T-helper 2 cell treated with Interferon-gamma antibody and Interleukin-4, amounts not matched to agents 100 ng/mL and 5 ng/mL, for 36 hours (primary cell): ENCODE measurements around the gene FUT4. TPM values are rescaled to one million over a fixed set of nuclear protein-coding genes. Genes with fewer than 3 reads are reported as not detected.
"Not testable (repeated sequence)": the region's sequence is repeated elsewhere in the genome, so short reads cannot be mapped to it uniquely, and the experiment has no call there.

Experiments used
- intact Hi-C: fragments of 100-400 bp; cut with micrococcal nuclease; formaldehyde crosslinking; loops from one replicate; pipeline ENCODE4 v1.15.1; 2023
- total RNA-seq: library from RNA; stranded (reverse); gene quantifications from 2 replicates; pipeline ENCODE4 v1.2.3, GENCODE V29; 2022

The FUT4 gene
- total RNA-seq, 1 donor from 2014 or later, result 8.7 TPM

GRCh38 chr11:94563176-94563847, 19.6 kb downstream of the FUT4 start:
- intact Hi-C loops, result no loop called here

DNA sequence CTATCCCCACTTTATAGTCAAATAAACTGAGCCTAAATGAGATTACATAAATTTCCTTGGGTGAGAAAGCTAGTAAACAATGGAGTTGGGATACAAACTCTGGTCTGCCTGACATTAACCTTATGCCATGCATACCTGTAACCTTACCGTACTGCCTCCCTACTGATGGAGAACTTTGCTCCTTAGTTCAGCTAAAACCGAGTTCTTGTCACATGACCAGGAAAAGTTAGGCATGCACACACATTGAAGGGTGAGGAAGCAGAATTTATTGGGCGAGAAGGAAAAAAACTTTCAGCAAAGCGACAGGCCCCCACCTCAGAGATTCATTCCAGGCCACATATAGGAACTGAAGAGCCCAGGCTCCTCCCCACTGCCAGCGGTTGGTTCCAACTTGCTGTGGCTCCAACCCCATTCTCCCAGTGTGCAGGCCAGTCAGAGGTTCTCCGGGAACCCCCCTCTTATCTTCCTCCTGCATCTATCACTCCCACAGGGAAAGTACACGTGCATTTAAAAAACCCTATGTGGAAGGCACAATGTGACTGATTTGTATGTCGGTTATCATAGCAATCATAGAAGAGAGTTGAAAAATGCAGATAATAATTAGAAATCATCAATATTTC, 20.2 kb downstream of the FUT4 start:
- intact Hi-C loops, result no loop called here

- intact Hi-C loops, result no loop called here
Measured at GRCh38 chr11:94567181-94567670, 23.5 kb downstream of the FUT4 start, which contains the start of gene PIWIL4. Gene PIWIL4 (plus strand): TSS chr11:94567368. CDS start chr11:94567519, 151 bp downstream.

GRCh38 chr11:94568200-94568599, 24.5 kb downstream of the FUT4 start:
- intact Hi-C loops, result no loop called here

DNA sequence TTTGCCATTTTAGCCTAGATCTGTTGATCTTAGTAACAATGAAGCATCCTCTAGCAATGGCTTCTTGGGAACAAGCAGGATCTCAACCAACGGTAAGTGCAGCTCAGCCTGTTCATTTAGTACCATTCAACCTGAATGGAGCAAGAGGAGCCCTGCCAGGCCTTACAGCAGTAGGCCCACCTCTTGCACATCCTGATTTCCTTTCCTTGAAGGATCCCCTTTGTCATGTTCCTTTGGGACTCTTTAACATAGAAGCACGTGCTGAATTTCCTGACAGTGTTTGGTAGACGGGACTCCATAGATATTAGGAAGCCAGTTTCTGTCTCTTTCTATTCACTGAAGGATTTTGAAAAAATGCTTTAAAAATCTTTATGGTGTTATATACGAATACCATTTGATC, 25.0 kb downstream of the FUT4 start:
- intact Hi-C loops, result no loop called here

GRCh38 chr11:94572975-94573374, 29.3 kb downstream of the FUT4 start:
- intact Hi-C loops, result not testable (repeated sequence)

- intact Hi-C loops, result no loop called here
Measured at GRCh38 chr11:94574193-94574961, 30.7 kb downstream of the FUT4 start.

DNA sequence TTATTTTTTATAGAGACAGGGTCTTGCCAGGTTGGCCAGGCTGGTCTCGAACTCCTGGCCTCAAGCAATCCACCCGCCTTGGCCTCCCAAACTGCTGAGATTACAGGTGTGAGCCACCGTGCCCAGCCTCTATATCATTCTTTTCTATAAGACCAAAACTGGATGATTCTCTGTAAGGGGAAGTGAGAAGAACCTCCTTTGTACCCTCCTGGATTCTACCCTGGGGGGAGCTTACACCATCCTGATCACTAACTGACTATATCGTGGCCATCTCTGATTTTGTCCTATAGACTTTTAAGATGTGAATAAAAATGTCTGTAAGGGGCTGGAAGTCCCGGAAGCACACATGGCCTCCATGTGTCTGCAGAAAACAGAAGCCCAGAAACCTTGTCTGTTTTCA, 32.6 kb downstream of the FUT4 start:
- intact Hi-C loops, result no loop called here

GRCh38 chr11:94577841-94578240, 34.1 kb downstream of the FUT4 start:
- intact Hi-C loops, result no loop called here

GRCh38 chr11:94581926-94582325, 38.2 kb downstream of the FUT4 start:
- intact Hi-C loops, result no loop called here

DNA sequence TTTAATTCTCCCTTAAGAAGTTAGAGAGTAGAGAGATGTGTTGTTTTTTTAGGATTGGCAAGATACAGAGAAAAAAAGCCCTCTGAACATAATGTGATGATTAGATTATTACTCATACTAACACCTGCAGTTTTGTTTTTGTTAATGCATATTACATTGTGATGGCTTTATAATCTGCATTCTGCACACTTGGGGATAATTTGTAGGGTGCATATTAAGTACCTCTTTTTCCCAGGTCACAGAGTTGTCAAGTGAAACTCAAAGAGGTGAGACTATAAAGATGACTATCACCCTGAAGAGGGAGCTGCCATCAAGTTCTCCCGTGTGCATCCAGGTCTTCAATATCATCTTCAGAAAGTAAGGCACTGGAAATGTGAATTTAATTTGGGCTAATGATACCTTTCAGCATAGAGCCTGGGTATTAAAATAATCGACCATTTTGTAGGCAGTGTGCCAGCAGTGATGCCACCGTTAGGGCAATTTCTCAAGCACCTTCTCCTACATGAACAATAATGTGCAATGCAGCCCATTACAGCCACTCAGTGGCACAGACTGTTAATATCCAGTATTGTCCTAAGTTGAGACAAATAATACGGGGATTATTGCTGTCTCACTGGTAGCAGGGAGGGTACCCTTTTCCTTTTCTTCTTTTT, 39.6 kb downstream of the FUT4 start:
- intact Hi-C loops, result no loop called here

DNA sequence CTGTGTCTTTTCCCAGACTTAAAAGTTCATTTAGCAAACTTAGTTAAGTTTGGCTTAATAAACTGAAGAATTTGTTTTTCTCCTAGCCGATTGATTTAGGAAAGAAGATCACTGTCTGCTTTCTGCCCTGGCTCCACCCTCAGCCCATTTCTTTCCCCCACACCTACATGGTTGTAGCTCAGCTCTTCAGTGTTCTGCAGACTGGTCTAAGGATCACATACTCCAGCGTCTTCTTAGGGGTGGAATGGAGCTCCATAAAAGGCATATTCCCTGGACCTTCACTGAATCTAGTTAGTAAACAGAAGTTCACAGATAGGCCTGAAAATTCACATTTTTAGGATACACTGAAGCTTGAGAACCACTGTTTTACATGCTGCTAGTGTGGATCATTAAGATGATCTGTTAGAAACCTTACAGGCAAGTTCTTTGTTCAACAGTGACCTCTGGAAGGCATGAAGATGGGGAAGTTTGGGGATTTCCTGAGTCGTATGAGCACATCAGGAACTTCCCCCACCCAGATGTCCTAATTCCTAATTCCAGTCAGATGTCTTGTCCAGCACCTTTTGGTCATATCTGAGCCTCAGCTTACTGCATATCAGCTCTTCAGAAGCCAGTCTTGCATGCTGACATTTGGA, 40.3 kb downstream of the FUT4 start:
- intact Hi-C loops, result no loop called here

GRCh38 chr11:94584978-94585377, 41.3 kb downstream of the FUT4 start:
- intact Hi-C loops, result no loop called here

- intact Hi-C loops, result no loop called here
Measured at GRCh38 chr11:94585399-94585798, 41.7 kb downstream of the FUT4 start.

DNA sequence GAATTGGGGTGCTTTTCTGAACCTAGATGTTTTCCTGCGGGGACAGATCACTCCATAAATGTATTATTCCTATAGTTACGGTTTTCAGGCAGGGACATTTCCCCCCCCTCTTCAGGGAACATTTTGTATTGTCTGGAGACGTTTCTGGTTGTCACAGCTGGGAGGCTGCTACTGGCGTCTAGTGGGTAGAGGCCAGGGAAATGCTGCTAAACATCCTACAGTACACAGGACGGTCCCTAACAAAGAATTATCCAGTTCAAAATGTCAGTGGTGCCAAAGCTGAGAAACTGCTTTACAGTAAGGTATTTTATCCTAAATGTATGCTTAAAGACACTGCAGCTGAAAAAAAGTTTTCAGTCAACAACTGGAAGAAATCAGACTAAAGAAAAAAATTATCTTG, 42.8 kb downstream of the FUT4 start:
- intact Hi-C loops, result no loop called here

DNA sequence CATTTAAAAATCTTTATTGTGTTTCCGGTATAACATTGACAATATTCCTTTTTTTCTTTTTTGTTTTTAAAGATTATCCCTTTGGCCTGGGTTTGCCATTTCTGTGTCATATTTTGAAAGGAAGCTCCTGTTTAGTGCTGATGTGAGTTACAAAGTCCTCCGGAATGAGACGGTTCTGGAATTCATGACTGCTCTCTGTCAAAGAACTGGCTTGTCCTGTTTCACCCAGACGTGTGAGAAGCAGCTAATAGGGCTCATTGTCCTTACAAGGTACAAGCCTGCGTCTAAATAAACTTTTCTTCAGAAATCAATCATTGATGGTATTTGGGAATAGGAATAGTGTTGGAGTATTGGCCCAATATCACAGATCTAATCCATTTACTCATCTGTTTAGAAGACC, 43.3 kb downstream of the FUT4 start:
- intact Hi-C loops, result no loop called here

DNA sequence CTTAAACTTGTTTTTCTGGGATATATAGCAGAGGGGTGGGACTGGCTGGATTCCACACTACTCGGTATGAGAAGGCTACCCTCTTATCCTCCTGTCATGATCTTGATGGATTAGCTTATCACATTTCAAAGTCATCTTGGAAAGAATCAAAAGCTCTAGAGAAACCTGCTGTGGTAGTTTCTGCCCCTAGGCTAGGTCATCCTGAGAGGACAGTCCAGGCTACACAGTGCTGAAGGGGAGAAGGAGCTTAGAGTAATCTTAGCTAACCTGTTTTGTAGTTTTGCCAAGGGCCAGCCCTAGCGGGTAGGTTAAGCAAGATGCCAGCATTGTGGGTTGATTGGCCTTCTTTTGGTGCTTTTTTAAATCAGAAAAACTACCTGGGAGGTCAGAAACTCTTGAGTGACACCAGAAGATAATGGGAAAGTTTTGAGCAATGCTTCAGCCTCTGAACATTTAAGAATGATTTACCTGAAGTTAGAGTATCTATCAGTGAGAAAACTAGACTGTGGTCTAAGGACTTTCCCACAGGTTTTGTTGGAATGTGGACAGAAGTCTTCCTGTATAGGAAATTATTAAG, 44.7 kb downstream of the FUT4 start:
- intact Hi-C loops, result no loop called here

DNA sequence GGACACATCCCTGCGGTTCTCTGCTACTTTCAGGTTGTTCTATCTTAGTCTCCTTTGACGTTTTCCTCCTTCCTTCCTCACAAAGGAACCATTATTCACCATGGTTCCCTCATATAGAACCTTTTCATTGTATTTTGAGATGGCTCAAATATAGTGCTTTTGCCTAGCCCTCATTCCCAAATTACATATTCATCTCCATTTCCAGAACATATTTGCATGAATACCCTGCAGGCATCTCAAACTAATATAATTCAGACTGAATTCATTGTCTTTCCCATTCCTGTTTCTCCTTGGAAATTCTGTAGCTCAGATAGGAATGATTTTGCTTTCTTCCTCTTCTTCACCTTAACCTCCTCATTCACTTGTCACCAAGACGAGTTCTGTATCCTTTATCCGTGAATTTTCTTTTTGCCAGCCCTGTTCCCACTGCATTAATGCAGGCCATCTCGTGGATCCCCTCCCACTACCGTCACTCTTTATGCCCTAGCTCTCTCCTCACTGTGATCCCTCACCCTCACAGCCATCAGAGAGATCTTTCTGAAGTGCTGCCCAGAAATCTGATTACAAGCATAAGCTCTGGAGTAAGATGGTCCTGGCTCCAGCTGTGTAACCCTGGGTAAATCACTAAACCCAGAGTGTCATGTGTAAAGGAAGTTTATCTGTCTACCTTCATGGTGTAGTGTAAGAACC, 46.8 kb downstream of the FUT4 start:
- intact Hi-C loops, result no loop called here

GRCh38 chr11:94593030-94593429, 49.3 kb downstream of the FUT4 start:
- intact Hi-C loops, result no loop called here

GRCh38 chr11:94595076-94595475, 51.4 kb downstream of the FUT4 start:
- intact Hi-C loops, result no loop called here
